ENCODE measurements around the gene SPRTN.

Gene SPRTN

GRCh38 chr1:231383159-231383860, 45.2 kb downstream of the SPRTN start:
- DNase-seq, result no peak

DNA sequence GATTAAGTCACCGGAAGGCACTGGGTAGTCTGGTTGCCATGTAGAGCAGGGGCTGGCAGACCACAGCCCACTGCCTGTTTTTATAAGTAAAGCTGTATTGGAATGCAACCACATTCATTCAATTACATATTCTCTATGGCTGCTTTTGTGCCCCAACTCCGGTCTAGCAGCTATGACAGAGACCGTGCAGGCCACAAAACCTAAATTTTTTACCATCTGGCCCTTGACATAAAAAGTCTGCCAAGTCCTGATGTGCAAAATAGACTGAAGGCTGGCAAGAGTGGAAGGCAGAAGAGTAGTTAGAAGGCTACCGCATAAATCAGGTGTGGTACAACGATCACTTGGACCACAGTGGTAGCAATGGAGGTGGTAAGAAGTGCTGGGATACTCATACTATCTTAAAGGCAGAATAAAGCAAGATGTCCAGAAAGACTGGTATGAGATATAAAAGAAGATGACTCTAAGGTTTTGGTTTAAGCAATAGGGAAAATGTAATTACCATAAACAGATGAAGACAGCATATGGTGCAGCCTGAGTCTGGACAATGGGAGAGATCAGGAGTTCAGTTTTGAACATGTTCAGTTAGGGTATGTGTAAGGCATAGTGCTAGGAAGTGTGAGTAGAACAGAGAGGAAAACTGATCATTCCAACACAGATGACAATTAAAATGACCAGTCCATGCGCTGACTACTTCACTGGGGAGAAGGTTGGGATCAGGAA, 46.8 kb downstream of the SPRTN start:
- DNase-seq, result no peak

GRCh38 chr1:231385416-231385748, 47.3 kb downstream of the SPRTN start:
- DNase-seq, result no peak

DNA sequence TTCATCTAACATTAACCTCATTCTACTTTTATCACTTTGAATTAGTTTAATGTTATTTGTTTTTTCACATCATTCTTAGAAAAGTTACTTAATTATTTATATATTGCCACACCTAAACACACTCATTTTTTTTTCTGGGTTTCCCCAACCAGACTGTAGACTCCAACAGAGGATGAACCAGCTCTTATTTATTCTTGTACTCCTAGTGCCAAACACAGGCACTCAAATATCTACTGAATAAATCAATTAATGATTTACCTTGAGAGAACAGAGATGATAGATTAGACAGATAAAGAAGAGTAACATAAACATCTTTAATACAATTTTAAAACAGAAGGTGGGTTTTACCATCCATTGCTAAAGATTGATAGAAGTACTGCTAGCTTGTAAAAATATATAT, 48.4 kb downstream of the SPRTN start:
- DNase-seq, result no peak

- no peak for DNase-seq
These were observed 49.9 kb downstream of the SPRTN start for GRCh38 chr1:231387770-231388669.

DNA sequence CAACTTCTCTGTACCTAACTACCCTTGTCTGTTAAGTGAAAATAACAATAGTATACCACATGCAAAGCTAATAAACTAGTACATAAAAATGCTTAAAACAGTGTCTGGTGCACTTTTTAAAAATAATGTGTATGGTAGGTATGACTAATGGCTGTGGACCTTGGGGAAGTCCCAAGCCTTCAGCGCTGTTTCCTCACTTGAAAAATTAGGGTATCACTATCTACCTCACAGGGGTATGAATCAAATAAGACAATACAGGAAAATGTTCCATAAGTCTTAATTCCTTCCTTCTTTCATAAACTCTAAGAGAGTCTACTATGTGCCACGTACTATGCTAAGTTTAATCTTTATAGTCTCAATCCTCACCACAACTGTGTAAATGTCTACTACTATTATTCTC, 52.0 kb downstream of the SPRTN start:
- no peak for DNase-seq

GRCh38 chr1:231392389-231393131, 54.5 kb downstream of the SPRTN start:
- DNase-seq, result no peak

DNA sequence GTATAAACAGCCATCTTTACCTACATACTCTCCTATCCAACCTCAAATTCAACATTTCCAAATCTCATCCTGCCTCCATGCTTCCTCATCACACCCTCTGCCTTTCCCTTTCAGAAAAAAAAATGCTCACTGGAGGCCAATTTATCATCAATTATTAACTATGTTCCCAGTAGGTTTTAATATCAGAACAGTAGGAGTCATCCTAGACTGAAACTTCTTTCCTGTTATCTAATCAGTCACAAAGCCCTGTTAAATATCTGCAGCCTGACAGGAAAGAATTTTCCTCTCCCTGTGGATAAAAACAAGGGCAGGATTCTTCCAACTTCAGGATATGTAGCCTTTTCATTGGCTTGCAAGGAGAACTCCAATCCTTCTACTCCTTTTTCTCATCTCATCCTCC, 55.6 kb downstream of the SPRTN start:
- DNase-seq, result no peak

GRCh38 chr1:231395076-231395997, 57.2 kb downstream of the SPRTN start:
- no peak for DNase-seq

GRCh38 chr1:231395998-231396390, 57.9 kb downstream of the SPRTN start:
- DNase-seq, result no peak

DNA sequence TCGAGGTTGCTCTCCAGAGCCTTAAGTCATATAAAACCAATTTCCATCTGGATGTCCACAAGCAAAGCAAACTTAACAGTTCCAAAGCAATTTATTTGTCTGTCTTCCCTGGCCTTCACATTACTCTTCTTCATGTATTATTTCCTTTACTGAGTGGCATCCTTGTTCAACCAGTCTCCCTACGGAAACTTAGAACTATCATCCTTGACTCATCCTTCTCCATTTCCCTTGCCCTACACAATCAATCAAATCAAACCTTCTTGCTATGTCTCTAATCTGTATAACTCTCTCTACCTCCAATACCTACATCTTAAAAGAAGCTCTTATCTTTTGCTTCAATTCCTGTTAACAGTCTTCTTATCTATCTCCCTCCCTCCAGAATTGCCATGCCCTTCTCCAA, 58.5 kb downstream of the SPRTN start:
- no peak for DNase-seq

DNA sequence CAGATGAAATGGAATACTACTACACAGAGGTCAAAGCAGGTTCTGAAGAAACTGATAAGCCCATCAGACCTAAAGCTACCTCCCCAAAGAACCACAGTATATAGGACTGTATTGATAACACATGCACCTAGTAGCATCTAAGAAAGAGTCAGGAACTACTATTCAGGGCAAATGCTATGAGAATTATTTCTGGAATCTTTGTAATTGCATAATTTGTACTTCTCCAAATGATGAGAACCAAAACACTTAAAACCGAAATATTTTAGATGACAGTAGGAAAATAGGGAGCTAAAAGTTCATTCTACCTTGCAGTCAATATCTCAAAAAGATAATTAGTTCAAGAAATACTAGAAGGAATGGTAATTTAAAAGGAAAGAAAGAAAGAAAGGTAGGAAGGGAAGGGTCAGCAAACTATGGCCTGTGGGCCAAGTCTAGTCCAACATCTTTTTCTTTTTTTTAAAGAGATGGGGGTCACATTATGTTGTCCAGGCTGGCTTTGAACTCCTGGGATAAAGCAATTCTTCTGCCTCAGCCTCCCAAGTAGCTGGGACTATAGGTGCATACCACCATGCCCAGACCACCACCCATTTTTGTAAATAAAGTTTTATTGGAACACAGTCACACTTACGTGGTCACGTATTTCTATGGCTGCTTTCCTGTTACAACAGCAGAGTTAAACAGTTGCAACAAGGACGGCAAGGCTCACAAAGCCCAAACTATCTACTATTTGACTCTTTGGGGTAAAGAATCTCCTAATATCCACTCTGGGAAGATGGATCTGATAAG, 60.0 kb downstream of the SPRTN start:
- DNase-seq, result no peak

- DNase-seq, result no peak
These were observed 63.4 kb downstream of the SPRTN start for GRCh38 chr1:231401478-231401877.

GRCh38 chr1:231404318-231404717, 66.2 kb downstream of the SPRTN start:
- DNase-seq, result no peak

Measured in NCI-H510A (cell line).